Neutrophil (primary cell): ENCODE measurements around the gene RAB4B.

Experiments
- H3K27ac ChIP-seq: fragments of 200-600 bp; sonication (generic); 2 replicates; pipeline ENCODE4 v1.5.1; 2016; ENCODE audit warnings: mild to moderate bottlenecking, moderate library complexity
- H3K27me3 ChIP-seq: fragments of 200-600 bp; sonication (generic); 2 replicates; pipeline ENCODE4 v1.6.0; 2016; ENCODE audit warnings: mild to moderate bottlenecking
- H3K36me3 ChIP-seq: fragments of 200-600 bp; sonication (generic); 2 replicates; pipeline ENCODE4 v1.5.1; 2017
- H3K4me1 ChIP-seq, 2 experiments: fragments of 200-600 bp in 1 of 2; sonication (generic) in 1 of 2; 1 replicate in 1 of 2; 2 replicates in 1 of 2; pipeline versions ENCODE4 v1.5.1 to v1.6.1; 2013 to 2016; ENCODE audit warnings: low read depth in 1 of 2, low read length in 1 of 2, mild to moderate bottlenecking in 1 of 2, moderate library complexity in 1 of 2; ENCODE audit not compliant: control insufficient read depth in 1 of 2, insufficient read depth in 1 of 2
- H3K4me3 ChIP-seq, 2 experiments: fragments of 200-600 bp in 1 of 2; sonication (generic) in 1 of 2; 1 replicate in 1 of 2; 2 replicates in 1 of 2; pipeline ENCODE4 v1.5.1; 2013 to 2016; ENCODE audit warnings: low read depth in 1 of 2, low read length in 1 of 2, mild to moderate bottlenecking in 1 of 2, moderate library complexity in 1 of 2
- H3K9me3 ChIP-seq: fragments of 200-600 bp; sonication (generic); 2 replicates; pipeline ENCODE4 v1.5.1; 2016
- TF ChIP-seq, protein P1 (sequence below): fragments of 200-600 bp; sonication (generic); IDR thresholded peaks from 2 replicates; pipeline ENCODE4 v1.5.1; 2016; ENCODE audit warnings: antibody characterized with exemption

Gene RAB4B

DNA sequence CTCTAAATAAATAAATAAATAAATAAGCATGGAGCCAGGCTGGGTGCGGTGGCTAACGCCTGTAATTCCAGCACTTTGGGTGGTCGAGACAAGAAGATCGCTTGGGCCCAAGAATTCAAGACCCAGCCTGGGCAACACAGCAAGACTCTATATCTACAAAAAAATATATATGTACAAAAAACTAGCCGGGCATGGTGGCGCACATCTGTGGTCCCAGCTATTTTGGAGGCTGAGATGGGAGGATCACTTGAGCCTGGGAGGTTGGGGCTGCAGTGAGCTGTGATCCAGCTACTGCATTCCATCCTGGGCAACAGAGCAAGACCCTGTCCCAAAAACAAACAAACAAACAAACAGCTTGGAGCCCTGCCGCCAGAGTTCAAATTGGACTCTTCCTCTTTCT lies 30.5 kb upstream of the RAB4B start:
- Histone ChIP-seq H3K27me3 (no peaks in the 10 kb centered on the region), H3K9me3 (no peaks in the 10 kb centered on the region), H3K27ac (peak overlapping the region; percentile 91), H3K4me1 (peaks cover 34 to 44% of the 10 kb centered on the region in 2 experiments), H3K36me3 (peaks cover 7% of the 10 kb centered on the region), H3K4me3 (no peak overlapping the region)
- TF ChIP-seq, protein P1, sequence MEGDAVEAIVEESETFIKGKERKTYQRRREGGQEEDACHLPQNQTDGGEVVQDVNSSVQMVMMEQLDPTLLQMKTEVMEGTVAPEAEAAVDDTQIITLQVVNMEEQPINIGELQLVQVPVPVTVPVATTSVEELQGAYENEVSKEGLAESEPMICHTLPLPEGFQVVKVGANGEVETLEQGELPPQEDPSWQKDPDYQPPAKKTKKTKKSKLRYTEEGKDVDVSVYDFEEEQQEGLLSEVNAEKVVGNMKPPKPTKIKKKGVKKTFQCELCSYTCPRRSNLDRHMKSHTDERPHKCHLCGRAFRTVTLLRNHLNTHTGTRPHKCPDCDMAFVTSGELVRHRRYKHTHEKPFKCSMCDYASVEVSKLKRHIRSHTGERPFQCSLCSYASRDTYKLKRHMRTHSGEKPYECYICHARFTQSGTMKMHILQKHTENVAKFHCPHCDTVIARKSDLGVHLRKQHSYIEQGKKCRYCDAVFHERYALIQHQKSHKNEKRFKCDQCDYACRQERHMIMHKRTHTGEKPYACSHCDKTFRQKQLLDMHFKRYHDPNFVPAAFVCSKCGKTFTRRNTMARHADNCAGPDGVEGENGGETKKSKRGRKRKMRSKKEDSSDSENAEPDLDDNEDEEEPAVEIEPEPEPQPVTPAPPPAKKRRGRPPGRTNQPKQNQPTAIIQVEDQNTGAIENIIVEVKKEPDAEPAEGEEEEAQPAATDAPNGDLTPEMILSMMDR: no peak

DNA sequence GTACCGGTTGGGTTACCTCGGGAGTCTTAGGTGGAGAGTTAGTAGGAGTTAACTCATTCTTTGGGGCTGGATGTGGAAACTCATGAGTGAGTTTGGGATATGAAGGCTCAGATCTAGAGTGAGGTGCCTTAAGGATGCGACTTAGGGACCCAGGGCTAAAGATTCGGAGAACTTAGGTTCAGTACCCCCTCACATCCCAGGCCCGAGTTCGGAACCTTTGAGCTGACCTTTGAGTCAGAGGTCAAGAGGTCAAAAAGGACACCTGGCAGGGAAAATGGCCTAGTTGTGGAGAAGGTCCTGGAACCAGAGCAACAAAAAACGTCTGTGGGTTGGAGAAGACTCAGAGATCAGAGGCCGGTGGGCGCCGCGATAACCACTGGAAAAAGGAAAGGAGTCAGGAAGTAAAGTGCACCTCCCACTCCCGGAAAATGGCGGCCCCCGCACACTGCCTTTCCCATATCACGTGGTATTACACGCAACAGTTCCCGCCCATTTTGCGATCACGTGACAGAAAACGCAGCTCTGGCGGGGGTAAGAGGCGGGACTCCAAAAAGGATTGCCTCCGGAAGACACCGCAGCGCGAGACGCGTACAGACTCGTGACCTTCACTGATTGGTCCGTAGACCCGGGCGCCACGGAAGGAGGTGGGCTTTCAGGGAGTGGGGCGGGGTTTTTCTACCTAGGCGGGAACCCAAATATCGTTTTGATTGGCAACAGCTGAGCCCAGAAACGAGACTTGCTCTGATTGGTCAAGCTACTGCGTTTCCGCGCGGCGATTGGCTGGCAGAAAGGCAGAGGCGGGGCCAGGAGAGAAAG lies 27.8 kb upstream of the RAB4B start, which contains the start of gene ACTMAP:
TSS of gene ACTMAP (minus strand) at position 420 of the 816 bp plus-strand sequence. CDS start 674 bp downstream, outside the sequence.
- Histone ChIP-seq H3K27ac (peak within 1 kb of the TSS; percentile 91), H3K36me3 (no peaks in the 10 kb centered on the region), H3K27me3 (no peaks in the 10 kb centered on the region), H3K4me1 (peaks cover 43 to 61% of the 10 kb centered on the region in 2 experiments), H3K9me3 (no peaks in the 10 kb centered on the region), H3K4me3 (peak within 1 kb of the TSS; percentile 81 to 91)
- TF ChIP-seq, protein P1: peak; percentile 22

DNA sequence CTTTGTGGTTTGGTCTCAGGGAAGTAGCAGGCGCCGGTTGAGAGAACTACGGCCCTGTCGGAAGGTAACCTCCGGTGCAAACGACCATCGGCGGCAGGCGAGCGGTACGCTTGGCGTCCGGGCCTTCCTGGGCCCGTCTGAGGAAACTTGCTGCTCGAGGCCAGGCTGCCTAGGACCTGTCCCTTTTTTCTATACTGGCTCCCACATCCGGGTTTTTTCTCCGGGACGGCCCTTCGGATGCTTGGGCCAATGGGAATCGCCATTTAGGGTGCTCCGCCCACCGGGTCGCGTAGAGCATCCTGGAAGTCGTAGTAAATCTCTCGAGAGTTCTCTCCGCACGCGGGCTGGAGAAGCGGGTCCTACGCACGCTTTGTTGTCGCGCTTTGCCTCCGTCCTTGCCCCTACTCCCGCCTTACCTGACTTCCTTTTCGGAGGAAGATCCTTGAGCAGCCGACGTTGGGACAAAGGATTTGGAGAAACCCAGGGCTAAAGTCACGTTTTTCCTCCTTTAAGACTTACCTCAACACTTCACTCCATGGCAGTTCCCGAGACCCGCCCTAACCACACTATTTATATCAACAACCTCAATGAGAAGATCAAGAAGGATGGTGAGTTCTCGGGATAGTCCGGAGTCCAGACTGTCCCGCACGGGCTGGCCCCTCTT lies 27.0 kb upstream of the RAB4B start, which contains the start of gene SNRPA:
TSS of gene SNRPA (plus strand) at position 330 of the 664 bp plus-strand sequence. CDS start at position 536, 206 bp downstream.
- Histone ChIP-seq H3K27ac (peak within 1 kb of the TSS; percentile 91), H3K4me3 (peak within 1 kb of the TSS; percentile 81 to 91), H3K36me3 (no peaks in the 10 kb centered on the region), H3K4me1 (peaks cover 50 to 68% of the 10 kb centered on the region in 2 experiments), H3K27me3 (no peaks in the 10 kb centered on the region), H3K9me3 (no peaks in the 10 kb centered on the region)
- TF ChIP-seq, protein P1: peak; percentile 3

GRCh38 chr19:40752257-40752781 lies 25.7 kb upstream of the RAB4B start:
- TF ChIP-seq, protein P1: no peak
- H3K36me3 ChIP-seq: peaks cover 2% of the 10 kb centered on the region
- no peaks in the 10 kb centered on the region for H3K27me3 ChIP-seq
- H3K9me3 ChIP-seq: no peaks in the 10 kb centered on the region
- peaks cover 64 to 81% of the 10 kb centered on the region in 2 experiments for H3K4me1 ChIP-seq
- H3K4me3 ChIP-seq: peak overlapping the region in 1 of 2 experiments; percentile 81
- H3K27ac ChIP-seq: peak overlapping the region; percentile 91

DNA sequence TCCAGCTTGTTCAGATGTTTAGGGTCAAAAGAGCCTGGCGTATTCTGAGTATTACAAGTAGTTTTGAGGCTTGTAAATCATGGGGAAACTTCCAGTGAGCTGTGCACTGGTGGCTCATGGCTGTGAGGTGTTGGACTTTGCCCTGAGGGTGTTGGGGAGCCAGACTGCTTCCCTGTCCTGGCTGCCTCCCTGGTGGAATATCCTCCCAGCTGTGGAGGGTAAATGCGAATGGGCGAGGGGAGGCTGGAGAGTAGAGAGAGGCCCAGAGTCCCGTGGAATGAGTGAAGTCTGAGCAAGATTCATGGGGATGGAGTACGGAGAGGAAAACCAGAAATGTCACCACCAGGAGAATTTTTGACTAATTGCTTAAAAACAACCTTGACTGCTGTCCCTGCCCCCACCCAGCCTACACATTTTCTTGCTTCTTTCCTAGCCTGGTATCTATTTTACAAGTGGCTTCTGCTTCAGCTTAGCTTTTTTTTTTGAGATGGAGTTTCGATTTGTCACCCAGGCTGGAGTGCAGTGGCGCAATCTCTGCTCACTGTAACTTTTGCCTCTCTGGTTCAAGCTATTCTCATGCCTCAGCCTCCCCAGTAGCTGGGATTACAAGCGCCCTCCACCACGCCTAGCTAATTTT lies 23.3 kb upstream of the RAB4B start:
- TF ChIP-seq, protein P1: no peak
- peaks cover 20% of the 10 kb centered on the region for H3K36me3 ChIP-seq
- no peak overlapping the region for H3K4me3 ChIP-seq
- H3K4me1 ChIP-seq: peaks cover 46 to 62% of the 10 kb centered on the region in 2 experiments
- H3K9me3 ChIP-seq: no peaks in the 10 kb centered on the region
- H3K27me3 ChIP-seq: no peaks in the 10 kb centered on the region
- peak overlapping the region; percentile 72 for H3K27ac ChIP-seq
